ENCODE data around the gene MYL6B.
A peak's percentile ranks its signal among the peaks of the same experiment; 100 is the strongest.
"Not testable (repeated sequence)": the region's sequence is repeated elsewhere in the genome, so short reads cannot be mapped to it uniquely, and the experiment has no call there.

Gene MYL6B

DNA sequence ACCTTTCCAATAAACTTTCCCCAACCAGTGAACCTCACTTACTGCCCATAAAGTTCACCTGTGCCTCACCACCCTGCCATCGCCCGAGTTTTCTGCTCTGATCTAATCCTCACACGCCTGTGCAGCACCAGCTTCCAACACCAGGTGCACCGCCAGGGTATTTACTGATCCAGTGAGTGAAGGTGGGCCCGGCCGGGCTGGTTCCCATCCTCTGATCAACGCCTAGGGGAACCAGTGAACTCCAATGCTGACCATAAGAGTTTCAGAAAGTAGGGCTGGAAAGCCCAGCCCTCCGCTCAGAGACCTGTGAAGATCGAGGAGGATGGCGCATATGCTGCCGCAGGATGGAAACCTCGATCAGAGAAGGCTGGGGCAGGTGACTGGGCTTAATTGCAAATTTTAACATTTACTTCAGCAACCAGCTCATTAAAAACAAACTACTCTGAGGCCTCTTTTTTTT is 685 bp upstream of the MYL6B start:
- DNase-seq (ENCODE audit: low spot score in 2 of 2), result peak; percentile 45 to 67
- in situ Hi-C loops (cut with MboI; ENCODE audit: low sequenced_read_pairs), result no loop called here
- H3K9me3 ChIP-seq, result no peaks in the 10 kb centered on the region
- H3K4me3 ChIP-seq, result peak overlapping the region; percentile 50
- peaks cover 3% of the 10 kb centered on the region for H3K36me3 ChIP-seq (replicated peaks)
- no peaks in the 10 kb centered on the region for H3K27me3 ChIP-seq (ENCODE audit: low read depth)
- H3K4me1 ChIP-seq, result peaks cover 3% of the 10 kb centered on the region

DNA sequence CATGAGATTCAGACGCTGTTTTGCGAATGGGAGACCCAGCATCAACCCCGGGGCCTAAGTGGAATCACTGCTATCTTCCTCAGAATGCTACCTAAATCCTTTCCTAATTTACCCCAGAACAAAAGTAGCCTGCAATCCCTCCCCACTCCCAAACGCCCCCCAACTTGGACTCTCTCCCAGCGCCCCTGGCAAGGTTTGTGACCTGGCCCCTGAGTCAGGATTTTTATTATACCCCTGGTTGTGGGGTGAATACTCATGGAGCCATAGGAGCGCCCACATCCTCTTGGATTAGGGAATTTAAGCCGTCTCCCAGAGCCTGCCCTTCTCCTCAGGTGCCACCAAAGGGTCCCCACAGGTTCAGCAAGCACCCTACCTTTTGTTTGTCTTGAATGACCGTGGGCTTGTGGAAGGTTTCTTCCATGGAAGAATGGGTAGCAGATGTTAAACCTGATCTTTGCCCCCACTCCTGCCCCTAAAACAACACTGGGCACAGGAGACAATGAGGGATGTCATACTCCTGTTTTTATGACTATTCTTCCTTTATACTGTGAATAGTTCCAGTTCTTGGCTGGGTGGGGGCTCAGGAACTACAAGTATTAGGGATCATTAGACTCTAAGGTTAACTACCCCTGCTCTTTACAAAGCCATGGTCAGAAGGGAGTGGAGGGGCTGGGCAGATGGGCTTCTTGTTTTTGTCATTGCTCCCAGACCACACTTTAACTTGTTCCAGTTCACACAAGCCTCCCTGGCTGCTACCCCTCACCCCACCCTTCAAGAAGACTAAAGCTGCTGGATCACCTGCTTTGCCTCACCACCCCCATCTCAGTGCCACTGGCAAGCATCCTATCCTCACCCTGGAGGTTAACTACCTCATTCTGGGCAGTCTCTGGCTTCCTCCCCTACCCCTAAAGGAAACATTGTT is 630 bp downstream of the MYL6B start:
- Histone ChIP-seq H3K4me3 (peak overlapping the region; percentile 50), H3K9me3 (no peaks in the 10 kb centered on the region), H3K27me3 (ENCODE audit: low read depth) (no peaks in the 10 kb centered on the region), H3K4me1 (peaks cover 11% of the 10 kb centered on the region), H3K36me3 (replicated peaks) (peaks cover 3% of the 10 kb centered on the region)
- in situ Hi-C loops (cut with MboI; ENCODE audit: low sequenced_read_pairs), result no loop called here
- DNase-seq (ENCODE audit: low spot score in 2 of 2), result no peak

DNA sequence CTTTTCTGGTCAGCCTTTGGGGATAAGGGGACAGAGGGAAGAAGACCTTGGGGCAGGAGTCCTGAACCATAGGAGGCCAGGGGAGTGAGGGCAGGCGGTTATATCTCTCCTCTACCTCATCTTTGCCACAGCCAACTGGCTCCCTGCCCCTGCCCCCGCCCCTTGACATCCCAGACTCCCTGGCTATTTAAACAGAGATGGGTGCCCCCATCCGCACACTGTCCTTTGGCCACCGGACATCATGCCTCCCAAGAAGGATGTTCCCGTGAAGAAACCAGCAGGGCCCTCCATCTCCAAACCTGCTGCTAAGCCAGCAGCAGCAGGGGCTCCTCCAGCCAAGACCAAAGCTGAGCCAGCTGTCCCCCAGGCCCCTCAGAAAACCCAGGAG is 1.3 kb downstream of the MYL6B start:
- in situ Hi-C loops (cut with MboI; ENCODE audit: low sequenced_read_pairs), result no loop called here
- no peak for DNase-seq (ENCODE audit: low spot score in 2 of 2)
- H3K4me3 ChIP-seq, result no peak overlapping the region
- peaks cover 11% of the 10 kb centered on the region for H3K4me1 ChIP-seq
- peaks cover 3% of the 10 kb centered on the region for H3K36me3 ChIP-seq (replicated peaks)
- no peaks in the 10 kb centered on the region for H3K27me3 ChIP-seq (ENCODE audit: low read depth)
- H3K9me3 ChIP-seq, result no peaks in the 10 kb centered on the region

DNA sequence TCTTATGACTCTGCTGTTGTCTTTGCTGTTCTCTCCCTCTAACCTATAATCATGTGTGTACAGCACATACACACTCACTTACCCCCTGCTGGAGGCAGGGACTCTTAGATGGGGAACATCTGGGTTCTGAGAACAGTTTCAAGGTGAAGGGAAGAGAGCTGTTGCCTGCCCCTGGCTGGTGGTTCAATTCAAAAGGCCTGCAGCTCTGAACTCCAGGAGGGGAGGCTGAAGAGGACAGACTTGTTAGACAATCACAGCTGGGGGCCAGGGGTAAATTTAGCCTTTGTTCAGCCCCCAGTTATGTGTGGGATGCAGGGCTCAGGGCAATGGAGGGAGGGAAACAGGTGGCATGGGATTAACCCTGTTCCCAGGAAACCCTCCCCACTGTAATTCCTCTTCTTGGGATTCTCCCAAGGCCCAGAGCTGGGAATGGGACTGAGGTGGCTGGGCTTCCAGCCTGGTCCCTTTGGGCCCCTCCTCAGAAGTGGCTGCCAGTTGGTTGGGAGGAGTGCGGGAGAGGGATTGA is 1.9 kb downstream of the MYL6B start:
- H3K4me1 ChIP-seq, result peaks cover 11% of the 10 kb centered on the region
- no peaks in the 10 kb centered on the region for H3K9me3 ChIP-seq
- in situ Hi-C loops (cut with MboI; ENCODE audit: low sequenced_read_pairs), result no loop called here
- DNase-seq (ENCODE audit: low spot score in 2 of 2), result no peak
- H3K4me3 ChIP-seq, result no peak overlapping the region
- peaks cover 5% of the 10 kb centered on the region for H3K36me3 ChIP-seq (replicated peaks)
- no peaks in the 10 kb centered on the region for H3K27me3 ChIP-seq (ENCODE audit: low read depth)

DNA sequence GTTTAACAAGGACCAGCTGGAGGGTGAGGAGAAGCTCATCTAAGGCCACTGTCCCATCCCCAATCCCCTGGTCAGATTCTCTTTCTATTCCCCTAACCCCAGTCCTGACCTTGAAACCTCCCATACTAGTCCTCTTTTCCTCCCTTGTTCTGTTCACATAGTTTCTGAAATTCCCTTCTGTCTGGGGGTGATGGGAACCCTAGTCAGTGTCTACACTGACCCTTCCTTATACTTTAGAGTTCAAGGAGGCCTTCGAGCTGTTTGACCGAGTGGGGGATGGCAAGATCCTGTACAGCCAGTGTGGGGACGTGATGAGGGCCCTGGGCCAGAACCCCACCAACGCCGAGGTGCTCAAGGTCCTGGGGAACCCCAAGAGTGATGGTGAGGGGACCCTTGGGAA is 2.4 kb downstream of the MYL6B start:
- no peak for DNase-seq (ENCODE audit: low spot score in 2 of 2)
- Histone ChIP-seq H3K4me1 (peaks cover 17% of the 10 kb centered on the region), H3K9me3 (no peaks in the 10 kb centered on the region), H3K36me3 (replicated peaks) (peaks cover 7% of the 10 kb centered on the region), H3K4me3 (no peak overlapping the region), H3K27me3 (ENCODE audit: low read depth) (no peaks in the 10 kb centered on the region)
- in situ Hi-C loops (cut with MboI; ENCODE audit: low sequenced_read_pairs), result no loop called here

DNA sequence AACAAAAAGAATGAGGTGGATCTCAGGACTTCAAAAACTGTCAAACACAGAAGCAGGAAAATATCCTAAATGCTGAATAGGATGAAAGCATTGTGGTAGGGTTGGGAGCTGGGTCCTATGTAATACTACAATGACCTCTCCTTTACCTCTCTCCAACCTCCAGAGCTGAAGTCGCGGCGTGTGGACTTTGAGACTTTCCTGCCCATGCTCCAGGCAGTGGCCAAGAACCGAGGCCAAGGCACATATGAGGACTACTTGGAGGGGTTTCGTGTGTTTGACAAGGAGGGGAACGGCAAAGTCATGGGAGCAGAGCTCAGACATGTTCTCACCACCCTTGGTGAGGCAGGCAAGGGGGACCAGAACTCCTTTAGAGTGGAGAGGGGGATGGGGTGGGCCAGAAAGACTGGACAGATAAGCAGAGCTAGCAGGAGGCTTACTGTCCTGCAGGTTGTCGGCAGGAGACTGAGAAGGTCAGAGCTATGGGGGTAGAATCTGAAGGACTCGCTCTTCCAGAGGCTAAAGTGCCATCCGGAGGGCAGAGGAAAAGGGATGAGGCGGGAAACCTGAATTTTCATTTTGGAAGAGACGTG is 3.0 kb downstream of the MYL6B start:
- Histone ChIP-seq H3K4me3 (no peak overlapping the region), H3K9me3 (no peaks in the 10 kb centered on the region), H3K4me1 (peaks cover 22% of the 10 kb centered on the region), H3K27me3 (ENCODE audit: low read depth) (no peaks in the 10 kb centered on the region), H3K36me3 (replicated peaks) (peaks cover 12% of the 10 kb centered on the region)
- in situ Hi-C loops (cut with MboI; ENCODE audit: low sequenced_read_pairs), result no loop called here
- DNase-seq (ENCODE audit: low spot score in 2 of 2), result no peak

DNA sequence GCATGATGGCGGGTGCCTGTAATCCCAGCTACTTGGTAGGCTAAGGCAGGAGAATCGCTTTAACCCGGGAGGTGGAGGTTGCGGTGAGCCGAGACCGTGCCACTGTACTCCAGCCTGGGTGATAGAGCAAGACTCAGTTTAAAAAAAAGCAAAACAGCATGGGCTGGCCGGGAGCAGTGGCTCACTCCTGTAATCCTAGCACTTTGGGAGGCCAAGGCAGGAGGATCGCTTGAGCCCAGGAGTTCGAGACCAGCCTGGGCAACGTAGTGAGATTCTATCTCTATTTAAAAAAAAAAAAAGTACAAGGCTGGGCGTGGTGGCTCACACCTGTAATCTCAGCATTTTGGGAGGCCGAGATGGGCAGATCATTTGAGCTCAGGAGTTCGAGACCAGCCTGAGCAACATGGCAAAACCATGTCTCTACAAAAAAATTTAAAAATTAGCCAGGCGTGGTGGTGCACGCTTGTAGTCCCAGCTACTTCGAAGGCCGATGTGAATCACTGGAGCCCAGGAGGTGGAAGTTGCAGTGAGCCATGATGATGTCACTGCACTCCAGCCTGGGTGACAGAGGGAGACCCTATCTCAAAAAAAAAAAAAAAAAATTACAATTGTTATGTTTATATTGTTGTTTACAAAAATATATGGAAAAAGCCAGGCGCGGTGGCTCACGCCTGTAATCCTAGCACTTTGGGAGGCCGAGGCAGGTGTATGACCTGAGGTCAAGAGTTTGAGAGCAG is 4.2 kb downstream of the MYL6B start:
- H3K27me3 ChIP-seq (ENCODE audit: low read depth); H3K9me3 ChIP-seq; DNase-seq (ENCODE audit: low spot score in 2 of 2); in situ Hi-C loops (cut with MboI; ENCODE audit: low sequenced_read_pairs): not testable (repeated sequence)
- peaks cover 25% of the 10 kb centered on the region for H3K36me3 ChIP-seq (replicated peaks)
- peaks cover 24% of the 10 kb centered on the region for H3K4me1 ChIP-seq
- H3K4me3 ChIP-seq, result peak overlapping the region; percentile 87; the same call in 1 of the 2 replicates

DNA sequence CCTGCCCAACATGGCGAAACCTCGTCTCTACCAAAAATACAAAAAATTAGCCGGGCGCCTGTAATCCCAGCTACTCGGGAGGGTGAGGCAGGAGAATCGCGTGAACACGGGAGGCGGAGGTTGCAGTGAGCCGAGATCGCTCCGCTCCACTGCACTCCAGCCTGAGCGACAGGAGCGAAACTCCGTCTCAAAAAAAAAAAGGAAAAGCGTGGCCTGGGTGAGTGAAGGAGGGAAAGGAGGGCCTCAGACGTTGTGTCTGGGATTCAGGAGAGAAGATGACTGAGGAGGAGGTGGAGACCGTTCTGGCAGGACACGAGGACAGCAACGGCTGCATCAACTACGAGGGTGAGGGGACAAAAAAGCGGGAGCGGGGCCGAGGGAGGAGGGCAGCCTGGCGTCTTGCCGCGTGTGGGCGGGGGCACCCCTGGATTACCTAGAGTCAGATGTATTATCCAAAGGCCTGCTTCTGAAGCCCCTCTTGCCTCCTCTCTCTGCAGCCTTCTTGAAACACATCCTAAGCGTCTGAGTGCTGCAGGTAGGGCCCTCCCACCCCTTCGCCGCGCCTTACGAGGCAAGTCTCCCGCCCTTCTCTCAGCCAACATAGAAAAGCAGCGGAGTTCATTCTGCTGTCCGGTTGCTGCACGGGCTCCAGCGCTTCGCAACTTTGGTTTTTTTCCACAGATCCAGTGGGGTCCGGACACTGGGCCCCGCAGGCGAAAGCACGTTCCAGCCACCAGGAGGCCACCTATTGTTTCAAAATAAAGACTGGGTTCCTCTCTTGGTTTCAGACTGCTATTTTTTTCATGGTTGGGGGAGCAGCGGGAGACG is 5.0 kb downstream of the MYL6B start:
- no peaks in the 10 kb centered on the region for H3K9me3 ChIP-seq
- peak overlapping the region; percentile 87 for H3K4me3 ChIP-seq
- H3K4me1 ChIP-seq, result peaks cover 24% of the 10 kb centered on the region
- H3K27me3 ChIP-seq (ENCODE audit: low read depth), result no peaks in the 10 kb centered on the region
- H3K36me3 ChIP-seq (replicated peaks), result peaks cover 32% of the 10 kb centered on the region
- DNase-seq (ENCODE audit: low spot score in 2 of 2), result peak; percentile 76 to 85
- in situ Hi-C loops (cut with MboI; ENCODE audit: low sequenced_read_pairs), result no loop called here

DNA sequence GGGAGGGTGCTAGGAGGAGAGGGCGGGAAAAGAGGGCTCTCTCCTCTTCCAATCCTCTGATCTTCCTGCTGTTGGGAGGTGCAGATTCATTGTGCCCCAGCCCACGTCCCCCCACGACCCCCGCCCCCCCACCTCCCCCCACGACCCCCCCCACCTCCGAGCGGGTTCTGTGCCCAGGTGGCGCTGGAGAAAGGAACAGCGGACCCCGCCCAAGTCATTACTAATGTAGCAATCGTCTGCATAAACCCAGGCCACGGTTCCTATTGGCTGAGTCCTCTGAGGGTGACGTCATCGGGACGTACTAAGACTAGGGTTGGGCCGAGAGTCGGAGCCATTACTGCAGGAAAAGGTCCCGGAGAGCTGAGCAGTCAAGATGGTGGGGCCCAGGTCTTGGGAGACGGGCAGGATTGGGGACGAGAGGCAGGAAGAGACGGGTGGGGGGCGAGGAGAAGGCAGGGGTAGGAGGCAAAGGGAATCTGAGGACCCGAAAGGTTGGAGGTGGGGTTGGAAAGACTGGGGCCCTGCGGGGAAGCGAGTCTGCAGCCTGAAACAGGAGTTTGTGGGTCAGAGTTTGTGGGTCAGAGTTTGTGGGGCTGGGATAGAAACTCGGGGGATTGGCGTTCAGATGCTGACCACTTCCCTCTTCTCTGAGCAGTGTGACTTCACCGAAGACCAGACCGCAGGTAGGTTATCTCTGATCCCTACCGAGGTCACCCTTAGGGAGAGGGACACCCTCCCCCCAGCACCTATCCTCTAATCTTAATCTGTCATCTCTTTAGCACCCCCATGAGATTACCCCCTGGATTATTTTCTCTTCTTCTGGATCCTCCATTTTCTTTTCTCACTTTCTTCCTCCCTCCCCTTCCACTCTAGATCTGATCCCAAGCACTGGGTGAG is 5.9 kb downstream of the MYL6B start, which contains the start of gene MYL6:
Gene MYL6, plus strand, starts transcription at position 331 of the 897 bp plus-strand sequence. Its CDS starts 43 bp downstream, at position 374.
- peak within 1 kb of the TSS; percentile 87 for H3K4me3 ChIP-seq
- peaks cover 40% of the 10 kb centered on the region for H3K36me3 ChIP-seq (replicated peaks)
- in situ Hi-C loops (cut with MboI; ENCODE audit: low sequenced_read_pairs), result no loop called here
- no peaks in the 10 kb centered on the region for H3K27me3 ChIP-seq (ENCODE audit: low read depth)
- peak; percentile 97 to 98 for DNase-seq (ENCODE audit: low spot score in 2 of 2)
- peaks cover 24% of the 10 kb centered on the region for H3K4me1 ChIP-seq
- no peaks in the 10 kb centered on the region for H3K9me3 ChIP-seq

DNA sequence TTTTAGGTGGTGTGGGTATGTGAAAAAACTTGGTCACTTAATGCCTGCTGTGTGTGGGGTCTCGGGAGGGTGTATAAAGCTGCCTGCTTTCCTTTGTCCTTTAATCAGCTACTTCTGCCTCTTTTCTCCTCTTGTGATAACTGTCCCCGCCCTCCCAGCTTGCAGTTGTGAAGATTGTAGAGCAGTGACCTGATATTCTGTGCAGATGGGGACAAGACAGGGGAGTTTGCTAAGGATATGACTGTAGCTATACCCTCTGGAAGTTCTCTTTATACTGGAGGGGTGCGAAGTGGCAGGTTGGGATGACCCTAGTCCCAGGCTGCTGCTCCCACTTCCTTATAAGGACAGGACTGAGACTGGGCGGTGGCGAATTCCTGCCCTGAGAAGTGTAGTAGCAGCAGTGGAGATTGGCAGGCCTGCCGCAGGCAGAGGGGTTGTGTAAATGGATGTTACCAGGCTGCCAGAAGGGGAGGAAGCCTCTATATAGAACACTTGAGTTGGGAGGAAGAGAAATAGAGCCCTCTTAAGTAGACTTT is 6.6 kb downstream of the MYL6B start:
- Histone ChIP-seq H3K27me3 (ENCODE audit: low read depth) (no peaks in the 10 kb centered on the region), H3K4me1 (peaks cover 24% of the 10 kb centered on the region), H3K36me3 (replicated peaks) (peaks cover 48% of the 10 kb centered on the region), H3K4me3 (peak overlapping the region; percentile 87), H3K9me3 (no peaks in the 10 kb centered on the region)
- DNase-seq (ENCODE audit: low spot score in 2 of 2), result peak; percentile 70 to 79
- in situ Hi-C loops (cut with MboI; ENCODE audit: low sequenced_read_pairs), result no loop called here

DNA sequence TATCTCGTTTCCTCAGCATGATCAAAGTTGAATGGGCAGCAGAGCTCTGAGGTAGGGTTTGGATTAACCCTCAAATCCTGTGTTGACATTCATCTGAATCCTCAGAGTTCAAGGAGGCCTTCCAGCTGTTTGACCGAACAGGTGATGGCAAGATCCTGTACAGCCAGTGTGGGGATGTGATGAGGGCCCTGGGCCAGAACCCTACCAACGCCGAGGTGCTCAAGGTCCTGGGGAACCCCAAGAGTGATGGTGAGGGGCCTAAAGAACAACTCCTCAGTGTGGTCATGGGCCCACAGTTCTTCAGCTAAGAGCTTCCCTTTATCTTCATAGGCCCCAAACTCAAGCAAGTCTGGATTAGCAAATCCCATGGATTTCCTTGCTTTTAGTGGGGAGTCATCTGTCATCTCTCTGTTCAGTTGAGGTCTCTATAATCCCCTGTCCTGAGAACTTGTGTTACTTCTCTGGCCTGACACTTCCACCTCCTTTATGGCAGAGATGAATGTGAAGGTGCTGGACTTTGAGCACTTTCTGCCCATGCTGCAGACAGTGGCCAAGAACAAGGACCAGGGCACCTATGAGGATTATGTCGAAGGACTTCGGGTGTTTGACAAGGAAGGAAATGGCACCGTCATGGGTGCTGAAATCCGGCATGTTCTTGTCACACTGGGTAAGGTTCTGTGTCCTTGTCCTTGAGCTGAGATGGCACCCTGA is 7.2 kb downstream of the MYL6B start:
- Histone ChIP-seq H3K36me3 (replicated peaks) (peaks cover 54% of the 10 kb centered on the region), H3K27me3 (ENCODE audit: low read depth) (no peaks in the 10 kb centered on the region), H3K9me3 (no peaks in the 10 kb centered on the region), H3K4me1 (peaks cover 24% of the 10 kb centered on the region), H3K4me3 (peak overlapping the region; percentile 87)
- in situ Hi-C loops (cut with MboI; ENCODE audit: low sequenced_read_pairs), result no loop called here
- DNase-seq (ENCODE audit: low spot score in 2 of 2), result no peak
